ENCODE results near the gene FAM136A. TPM values are rescaled to one million over a fixed set of nuclear protein-coding genes. Genes with fewer than 3 reads are reported as not detected.
A peak's percentile ranks its signal among the peaks of the same experiment; 100 is the strongest.

Gene FAM136A
- total and polyA plus RNA-seq, 8 donors = 25.6 to 58.2 (median 50.8) TPM

GRCh38 chr2:70247364-70248180 is 54.3 kb downstream of the FAM136A start:
- peak overlapping the region; percentile 97 to 98 for H3K27ac ChIP-seq
- peaks cover 27 to 41% of the 10 kb centered on the region in 2 donors for H3K4me1 ChIP-seq
- H3K9me3 ChIP-seq = no peaks in the 10 kb centered on the region
- intact Hi-C loops (cut with DNase I) = no loop called here
- H3K36me3 ChIP-seq = no peaks in the 10 kb centered on the region
- no peak for TF ChIP-seq CTCF (IDR thresholded peaks at IDR 0.05)
- peak; percentile 2 for ATAC-seq
- peak overlapping the region; percentile 47 to 77 for H3K4me3 ChIP-seq
- no peaks in the 10 kb centered on the region for H3K27me3 ChIP-seq
- DNase-seq = peak in 2 of 4 donors; percentile 66 to 73

Small RNAs within 50 kb of the gene (microRNA-seq; reads per million reads assigned to microRNA genes)
- 0 reads per million in 2 donors for gene MIR1285-2

Other genes with a start within 250 kb of the FAM136A start
- 100 to 1,000 TPM; 297 to 404 TPM for gene PCBP1, start 214.6 kb downstream of the FAM136A start, total RNA-seq
- gene PCBP1, start 214.6 kb downstream of the FAM136A start, polyA plus RNA-seq (ENCODE audit: insufficient read length in 6 of 6) = 100 to 1,000 TPM; 172 to 271 (median 218) TPM
- 10 to 100 TPM; 13.7 to 16.3 TPM for gene C2orf42, start 111.0 kb downstream of the FAM136A start, total RNA-seq
- 10 to 100 TPM; 13.8 to 17.6 (median 15.5) TPM for gene C2orf42, start 111.0 kb downstream of the FAM136A start, polyA plus RNA-seq (ENCODE audit: insufficient read length in 6 of 6)
- 100 to 1,000 TPM in 1 of 2 donors, 10 to 100 TPM in 1; 92.9 to 120 TPM for gene TIA1, start 53.4 kb downstream of the FAM136A start, total RNA-seq
- 100 to 1,000 TPM; 463 to 639 (median 577) TPM for gene TIA1, start 53.4 kb downstream of the FAM136A start, polyA plus RNA-seq (ENCODE audit: insufficient read length in 6 of 6)
- gene PCYOX1, start 43.9 kb downstream of the FAM136A start, total RNA-seq = 100 to 1,000 TPM in 1 of 2 donors, 10 to 100 TPM in 1; 78.9 to 140 TPM
- gene PCYOX1, start 43.9 kb downstream of the FAM136A start, polyA plus RNA-seq (ENCODE audit: insufficient read length in 6 of 6) = 10 to 100 TPM; 55.2 to 65.8 (median 63.8) TPM
- gene SNRPG, start 8.3 kb downstream of the FAM136A start, total RNA-seq = 100 to 1,000 TPM; 111 to 145 TPM
- 100 to 1,000 TPM in 5 of 6 donors, 10 to 100 TPM in 1; 94.9 to 126 (median 118) TPM for gene SNRPG, start 8.3 kb downstream of the FAM136A start, polyA plus RNA-seq (ENCODE audit: insufficient read length in 6 of 6)

Measured in left lung (tissue), 10 donors.